ENCODE results near the gene ARPC4. TPM values are rescaled to one million over a fixed set of nuclear protein-coding genes. Genes with fewer than 3 reads are reported as not detected.

The ARPC4 gene
- total and polyA plus RNA-seq, 2 donors (not counting 3 experiments of a cell fraction or from before 2014, with no cell fraction given), result 181 to 197 TPM

DNA sequence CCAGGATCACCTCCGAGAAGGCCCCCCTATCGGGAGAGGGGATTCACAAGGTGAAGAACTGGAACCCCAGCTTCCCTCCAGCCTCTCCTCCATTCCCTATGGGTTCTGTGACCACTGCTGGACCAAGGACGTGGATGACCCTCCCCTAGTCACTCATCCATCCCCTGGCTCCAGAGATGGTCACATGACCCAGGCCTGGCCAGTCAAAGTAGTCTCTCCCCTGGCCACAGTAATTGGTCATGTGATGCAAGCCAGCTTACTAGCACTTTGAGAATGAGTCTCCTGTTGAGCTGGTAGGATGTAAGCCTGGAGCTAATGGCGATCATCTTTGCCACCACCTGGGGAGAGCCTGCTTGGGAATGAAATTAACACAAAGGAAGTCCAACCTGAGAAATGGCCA is 27.0 kb upstream of the ARPC4 start:
- Histone ChIP-seq H3K4me1 (ENCODE audit: control insufficient read depth, extremely low read depth, insufficient read depth, low read length) (peaks cover 18% of the 10 kb centered on the region), H3K79me2 (ENCODE audit: control insufficient read depth, insufficient read depth, low read length) (peaks cover 6% of the 10 kb centered on the region), H3K4me2 (ENCODE audit: insufficient read depth, low read length) (no peak overlapping the region), H3K9me3 (replicated peaks; ENCODE audit: control insufficient read depth, insufficient read depth, low read length) (no peaks in the 10 kb centered on the region), H3K9me1 (replicated peaks; ENCODE audit: control insufficient read depth, extremely low read depth, insufficient read depth, low read length) (no peaks in the 10 kb centered on the region), H4K20me1 (replicated peaks; ENCODE audit: control insufficient read depth, extremely low read depth, insufficient read depth, low read length) (no peaks in the 10 kb centered on the region), H3K36me3 (ENCODE audit: control insufficient read depth in 2 of 2, extremely low read depth in 1 of 2, insufficient read depth in 2 of 2, low read length in 2 of 2) (peaks cover 0 to 5% of the 10 kb centered on the region in 2 experiments), H3K4me3 (replicated peaks in 1 of 3; ENCODE audit: insufficient read depth in 1 of 3, low read depth in 1 of 3, low read length in 3 of 3) (no peak overlapping the region), H3K27me3 (ENCODE audit: control insufficient read depth in 2 of 2, insufficient read depth in 2 of 2, low read length in 2 of 2) (no peaks in the 10 kb centered on the region), H3K9ac (replicated peaks; ENCODE audit: extremely low read depth, insufficient read depth, low read length) (no peak overlapping the region), H2AFZ (ENCODE audit: low read depth, low read length) (no peak overlapping the region), H3K27ac (ENCODE audit: insufficient read depth, low read depth, low read length) (no peak overlapping the region)
- FAIRE-seq, result no peak
- no peak for DNase-seq (ENCODE audit: low read depth, low spot score)
- dilution Hi-C loops (cut with MboI; ENCODE audit: extremely low pct_ligation_motif_present, low sequenced_read_pairs), result no loop called here
- no peak for TF ChIP-seq POLR2AphosphoS5 (IDR thresholded peaks at IDR 0.05; ENCODE audit: insufficient read depth, low read depth, low read length)
- no peak for TF ChIP-seq EZH2 (IDR thresholded peaks at IDR 0.05; ENCODE audit: borderline replicate concordance, low read depth, low read length, severe bottlenecking)
- TF ChIP-seq, protein P1, sequence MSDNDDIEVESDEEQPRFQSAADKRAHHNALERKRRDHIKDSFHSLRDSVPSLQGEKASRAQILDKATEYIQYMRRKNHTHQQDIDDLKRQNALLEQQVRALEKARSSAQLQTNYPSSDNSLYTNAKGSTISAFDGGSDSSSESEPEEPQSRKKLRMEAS (IDR thresholded peaks at IDR 0.05; ENCODE audit: insufficient read depth, insufficient read length), result no peak
- no peak for TF ChIP-seq POLR2A (IDR thresholded peaks at IDR 0.05; ENCODE audit: low read depth, low read length)
- TF ChIP-seq GATA2 (IDR thresholded peaks at IDR 0.05; ENCODE audit: insufficient read depth, insufficient read length, low read depth, low read length), result no peak
- TF ChIP-seq FOS (IDR thresholded peaks at IDR 0.05; ENCODE audit: borderline replicate concordance, insufficient read depth, low read length), result no peak
- TF ChIP-seq, protein P2, sequence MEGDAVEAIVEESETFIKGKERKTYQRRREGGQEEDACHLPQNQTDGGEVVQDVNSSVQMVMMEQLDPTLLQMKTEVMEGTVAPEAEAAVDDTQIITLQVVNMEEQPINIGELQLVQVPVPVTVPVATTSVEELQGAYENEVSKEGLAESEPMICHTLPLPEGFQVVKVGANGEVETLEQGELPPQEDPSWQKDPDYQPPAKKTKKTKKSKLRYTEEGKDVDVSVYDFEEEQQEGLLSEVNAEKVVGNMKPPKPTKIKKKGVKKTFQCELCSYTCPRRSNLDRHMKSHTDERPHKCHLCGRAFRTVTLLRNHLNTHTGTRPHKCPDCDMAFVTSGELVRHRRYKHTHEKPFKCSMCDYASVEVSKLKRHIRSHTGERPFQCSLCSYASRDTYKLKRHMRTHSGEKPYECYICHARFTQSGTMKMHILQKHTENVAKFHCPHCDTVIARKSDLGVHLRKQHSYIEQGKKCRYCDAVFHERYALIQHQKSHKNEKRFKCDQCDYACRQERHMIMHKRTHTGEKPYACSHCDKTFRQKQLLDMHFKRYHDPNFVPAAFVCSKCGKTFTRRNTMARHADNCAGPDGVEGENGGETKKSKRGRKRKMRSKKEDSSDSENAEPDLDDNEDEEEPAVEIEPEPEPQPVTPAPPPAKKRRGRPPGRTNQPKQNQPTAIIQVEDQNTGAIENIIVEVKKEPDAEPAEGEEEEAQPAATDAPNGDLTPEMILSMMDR (IDR thresholded peaks at IDR 0.05; ENCODE audit: extremely low read depth in 1 of 2, insufficient read depth in 1 of 2, low read depth in 1 of 2, low read length in 2 of 2), result no peak
- no peak for TF ChIP-seq MYC (IDR thresholded peaks at IDR 0.05; ENCODE audit: low read depth, low read length)
- no peak for TF ChIP-seq JUN (IDR thresholded peaks at IDR 0.05; ENCODE audit: borderline replicate concordance, insufficient read depth, insufficient read length, low read depth)
- intact Hi-C loops (cut with micrococcal nuclease), result no loop called here
- BruUV-seq (replicated peaks), result no TSS peak
- ChIA-PET POLR2A (no interaction called here), CTCF (no interaction called here)
